Smooth muscle cell of the brain vasculature (primary cell): Measurements from ENCODE around the gene TRIM3.
"Not testable (repeated sequence)": the region's sequence is repeated elsewhere in the genome, so short reads cannot be mapped to it uniquely, and the experiment has no call there.

Experiments used
- DNase-seq: peaks from one replicate; pipeline ENCODE4 v3.0.0-alpha.2; 2012; ENCODE audit warnings: low read depth, low spot score

TRIM3 gene

DNA sequence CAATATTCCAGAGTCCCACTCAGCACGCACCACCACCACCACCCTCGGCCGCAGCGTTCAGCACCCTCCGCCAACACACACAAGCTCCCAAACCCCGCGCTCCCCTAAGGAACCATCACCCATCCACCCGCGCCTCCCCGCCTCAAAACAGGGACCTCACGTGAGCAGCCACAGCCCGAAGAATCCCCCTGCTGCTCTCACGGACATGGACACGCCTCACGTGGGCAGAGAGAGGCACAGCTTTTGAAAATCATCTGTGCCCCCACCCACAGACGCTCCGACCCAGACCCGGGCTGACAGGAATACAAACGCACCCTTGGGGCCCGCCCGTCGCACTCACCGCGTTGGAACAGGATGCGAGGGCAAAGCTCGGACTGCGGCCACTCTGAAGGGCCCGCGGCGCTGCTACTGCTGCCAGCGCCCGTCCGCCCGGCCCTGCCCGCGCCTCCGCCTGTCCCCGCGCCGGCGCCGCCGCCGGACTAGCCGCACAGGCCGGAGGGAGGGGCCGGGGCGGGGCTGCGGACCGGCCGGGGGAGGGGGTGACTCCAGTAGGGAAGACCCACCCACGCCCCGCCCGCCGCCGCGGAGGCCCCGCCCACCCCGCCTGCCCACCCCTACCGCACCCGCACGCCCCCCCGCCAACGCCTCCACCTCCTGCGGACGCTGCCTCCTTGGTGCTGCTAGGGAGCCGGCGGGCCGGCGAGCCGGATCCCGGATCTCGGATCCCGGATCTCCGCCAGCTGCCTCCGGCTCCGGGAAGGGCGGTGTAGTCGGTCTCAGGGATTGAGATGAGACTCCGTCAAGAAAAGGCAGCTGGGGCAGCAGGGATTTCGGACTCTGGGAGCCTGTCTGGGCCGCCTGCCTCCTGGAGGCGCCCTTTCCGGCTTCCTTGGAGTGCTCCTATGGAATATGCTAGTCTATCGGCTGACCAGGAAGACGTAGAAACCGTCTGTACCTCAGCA lies at the start of gene TRIM3:
TSS of gene TRIM3 (minus strand) at position 491 of the 962 bp plus-strand sequence. CDS start 8,246 bp downstream, outside the sequence.
- peak; percentile 58 for DNase-seq

DNA sequence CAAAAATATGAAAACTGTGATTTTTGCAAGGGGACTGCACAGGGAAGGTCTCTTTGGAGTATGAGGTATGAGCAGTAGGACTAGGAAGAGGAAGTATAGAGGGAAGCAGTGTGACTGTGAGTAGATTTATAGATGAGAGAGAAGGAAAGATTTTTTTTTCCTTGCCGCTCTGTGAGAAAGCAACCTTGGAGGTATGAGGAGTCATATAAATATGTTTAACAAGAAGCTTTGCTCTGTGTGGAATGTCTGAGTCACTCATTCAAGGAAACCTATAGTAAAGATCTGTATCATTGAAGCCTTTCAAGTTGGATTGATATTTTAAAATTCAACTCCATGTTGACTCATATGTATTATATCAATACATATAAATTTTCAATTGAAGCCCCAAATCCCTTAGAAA lies 49.5 kb upstream of the TRIM3 start:
- DNase-seq = no peak

DNA sequence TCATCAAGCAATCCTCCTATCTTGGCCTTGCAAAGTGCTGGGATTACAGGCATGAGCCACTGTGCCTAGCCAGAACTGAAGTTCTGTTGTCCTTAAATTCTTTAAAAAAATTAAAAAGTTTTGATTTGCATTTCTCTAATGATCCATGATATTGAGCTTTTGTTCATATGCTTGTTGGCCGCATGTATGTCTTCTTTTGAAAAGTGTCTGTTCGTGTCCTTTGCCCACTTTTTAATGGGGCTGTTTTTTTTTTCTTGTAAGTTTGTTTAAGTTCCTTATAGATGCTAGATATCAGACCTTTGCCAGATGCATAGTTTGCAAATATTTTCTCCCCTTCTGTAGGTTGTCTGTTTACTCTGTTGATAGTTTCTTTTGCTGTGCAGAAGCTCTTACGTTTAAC lies 48.2 kb upstream of the TRIM3 start:
- not testable (repeated sequence) for DNase-seq

DNA sequence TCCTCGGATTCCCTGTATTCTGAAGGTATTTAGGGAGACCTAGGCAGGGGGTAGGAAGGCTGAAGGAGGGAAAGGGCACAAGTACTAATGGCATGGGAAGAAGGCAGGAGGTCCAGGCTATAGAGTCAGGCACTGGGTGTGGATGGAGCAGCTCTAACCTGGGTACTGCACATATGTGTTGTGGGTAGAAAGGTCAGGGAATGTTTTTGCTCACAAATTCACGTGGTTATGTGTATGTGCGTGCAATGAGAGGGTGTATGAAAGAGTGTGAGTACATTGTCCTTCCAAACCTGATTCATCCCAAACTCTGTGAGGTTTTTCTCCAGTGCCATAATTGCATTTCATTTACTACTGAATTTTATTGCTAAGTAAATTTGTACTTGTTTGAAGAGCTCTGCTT lies 46.5 kb upstream of the TRIM3 start:
- no peak for DNase-seq

DNA sequence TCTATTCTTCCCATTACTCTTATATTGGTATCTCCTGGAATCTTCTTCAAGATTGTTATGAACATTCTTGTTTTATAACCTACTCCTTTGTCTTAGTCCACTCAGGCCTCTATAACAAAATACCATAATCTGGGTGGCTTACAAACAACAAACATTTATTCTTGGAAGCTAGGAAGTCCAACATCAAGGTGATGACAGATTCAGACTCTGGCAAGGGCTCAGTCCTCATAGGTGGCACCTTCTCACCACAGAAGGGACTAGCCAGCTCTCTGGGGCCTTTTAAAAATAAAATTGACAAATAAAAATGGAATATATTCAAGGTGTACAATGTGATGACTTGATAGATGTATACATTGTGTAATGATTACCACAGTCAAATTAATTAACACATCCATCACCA lies 43.1 kb upstream of the TRIM3 start:
- no peak for DNase-seq

DNA sequence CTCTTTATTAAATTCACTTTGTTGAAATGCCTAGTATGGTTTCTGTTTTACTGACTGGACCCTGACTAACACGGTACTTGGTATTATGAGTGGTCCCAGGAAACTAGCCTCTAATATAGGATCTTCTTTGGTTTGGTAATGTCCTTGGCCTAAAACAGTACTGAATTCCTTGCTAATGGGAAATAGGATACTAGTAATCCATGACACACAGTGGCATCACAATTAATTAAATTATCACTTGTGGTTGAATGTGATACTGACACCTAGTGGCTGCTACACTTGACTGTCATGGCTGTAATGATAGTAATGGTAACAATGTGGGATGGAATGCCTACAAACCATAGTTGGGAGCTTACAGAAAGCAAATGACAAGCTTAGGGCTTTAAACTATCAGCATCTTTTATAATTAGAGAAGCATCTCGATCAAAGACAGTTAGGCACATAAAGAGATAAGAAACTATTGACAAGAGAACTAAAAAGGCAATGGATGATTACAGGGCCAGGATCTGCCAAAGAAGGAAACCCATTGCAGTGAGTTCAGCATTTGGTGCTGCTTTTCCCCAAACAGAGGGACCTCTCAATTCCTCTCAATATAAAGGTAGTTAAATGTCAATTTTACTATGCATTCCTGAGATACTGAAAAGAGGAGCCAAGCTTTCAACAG lies 32.0 kb upstream of the TRIM3 start:
- peak; percentile 6 for DNase-seq

DNA sequence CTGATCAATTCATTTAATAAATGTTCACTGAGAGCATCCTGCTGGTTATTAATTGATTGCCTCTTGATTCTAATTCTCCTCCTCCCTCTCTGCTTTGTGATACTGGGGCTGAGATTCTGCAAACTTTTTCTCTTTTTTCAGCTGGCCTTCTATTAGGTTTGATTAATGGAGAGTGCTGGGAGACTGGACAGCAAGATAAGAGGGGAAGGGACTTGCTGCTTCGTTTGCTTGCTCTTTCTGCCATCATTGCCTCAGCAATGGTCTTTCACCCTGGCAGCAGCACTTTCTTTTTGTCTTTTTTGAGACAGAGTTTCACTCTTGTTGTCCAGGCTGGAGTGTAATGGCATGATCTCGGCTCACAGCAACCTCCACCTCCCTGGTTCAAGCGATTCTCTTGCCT lies 30.4 kb upstream of the TRIM3 start:
- DNase-seq = no peak

DNA sequence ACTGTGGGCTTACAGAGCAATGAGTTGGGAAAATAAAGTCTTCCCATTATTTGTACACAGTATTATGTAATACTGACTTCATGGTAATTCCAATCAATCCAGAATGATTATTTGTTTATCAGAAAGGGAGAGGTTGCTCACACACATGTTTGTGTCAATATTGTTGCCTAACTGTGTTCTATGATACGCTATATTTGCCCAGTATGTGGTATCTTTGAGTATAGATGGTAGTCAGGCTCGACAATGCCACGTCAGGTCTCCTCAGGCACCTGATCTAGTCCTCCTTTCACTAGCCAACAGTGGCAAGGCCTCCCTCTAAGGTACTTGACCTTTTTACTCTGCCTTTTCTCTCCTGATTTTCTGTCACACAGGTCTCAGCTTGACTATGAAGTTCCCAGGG lies 28.6 kb upstream of the TRIM3 start:
- no peak for DNase-seq

DNA sequence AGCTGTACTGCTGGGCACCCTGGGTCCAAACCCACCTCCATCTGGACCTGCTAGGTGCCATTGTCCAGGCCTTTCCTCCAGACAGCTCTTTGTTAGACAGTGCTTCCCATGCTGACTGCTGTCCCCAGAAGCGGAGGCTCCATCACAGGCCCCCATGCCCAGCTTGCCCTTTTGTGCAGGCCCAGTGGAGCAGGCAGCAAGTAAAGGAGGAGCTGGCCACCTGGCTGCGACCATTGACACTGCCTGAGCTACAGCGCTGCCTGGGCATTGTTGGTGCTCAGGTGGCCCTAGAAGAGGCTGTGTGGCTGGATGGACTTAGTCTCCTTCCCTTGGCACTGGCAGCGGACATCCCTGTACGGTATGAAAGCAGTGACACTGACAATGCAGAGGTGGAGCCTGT lies 24.8 kb upstream of the TRIM3 start:
- DNase-seq = no peak

DNA sequence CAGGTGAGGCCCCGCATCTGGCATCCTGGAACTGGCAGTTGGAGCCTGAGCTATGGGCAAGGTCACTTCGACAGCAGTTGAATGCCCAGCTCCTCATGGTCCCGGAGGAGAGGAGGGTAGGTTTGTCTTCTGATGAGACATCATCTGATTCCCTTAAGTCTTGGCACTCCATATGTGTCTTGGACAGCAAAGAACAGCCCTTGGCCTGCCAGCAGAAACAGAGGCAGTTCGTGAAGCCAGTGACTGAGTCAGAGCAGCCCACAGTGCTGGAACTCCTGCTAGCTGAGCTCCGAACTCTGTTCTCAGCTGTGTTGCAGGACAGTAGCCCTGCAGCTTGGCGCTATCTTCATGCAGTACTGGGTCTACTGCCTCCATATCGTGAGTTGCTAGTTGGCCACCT lies 24.4 kb upstream of the TRIM3 start:
- DNase-seq = no peak

DNA sequence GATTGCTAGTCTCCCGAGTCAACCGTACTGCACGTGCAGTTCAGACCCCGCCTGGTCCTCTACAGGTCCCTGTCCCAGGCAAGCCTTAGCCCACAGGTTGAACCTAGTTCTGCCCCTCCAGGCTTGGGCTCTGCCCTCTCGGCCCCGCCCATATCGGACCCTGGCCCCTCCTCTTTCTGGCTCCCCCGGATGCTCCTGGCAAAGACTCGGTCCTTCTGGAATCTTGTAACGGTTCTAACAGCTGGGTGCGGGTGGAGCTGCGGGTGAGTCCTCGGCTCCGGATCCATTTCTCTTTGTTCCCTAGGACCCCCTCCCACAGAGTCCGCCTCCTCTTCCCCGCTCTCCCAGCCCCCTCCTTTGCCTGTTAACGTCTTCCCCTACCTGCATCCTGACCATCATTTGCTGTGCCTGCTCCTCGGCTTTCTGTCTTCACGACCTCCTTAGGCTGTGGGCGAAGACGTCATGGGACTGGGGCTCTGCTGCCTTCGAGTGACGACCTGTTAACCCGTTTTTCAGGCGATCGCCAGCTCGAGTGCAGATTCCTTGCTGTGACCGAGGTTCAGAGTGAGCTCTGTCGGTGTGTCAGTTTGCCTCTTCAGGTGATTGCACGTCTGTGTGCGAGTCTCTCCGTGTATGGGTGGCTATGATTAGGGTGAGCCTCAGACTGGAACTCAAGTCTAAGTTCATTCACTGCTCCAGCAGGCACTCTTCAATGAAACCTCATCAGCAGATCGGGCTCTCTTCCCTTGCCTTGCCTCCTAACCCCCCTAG lies 23.5 kb upstream of the TRIM3 start, which contains the start of gene DNHD1:
TSS of gene DNHD1 (plus strand) at position 212 of the 771 bp plus-strand sequence. CDS start 936 bp downstream, outside the sequence.
- no peak for DNase-seq

DNA sequence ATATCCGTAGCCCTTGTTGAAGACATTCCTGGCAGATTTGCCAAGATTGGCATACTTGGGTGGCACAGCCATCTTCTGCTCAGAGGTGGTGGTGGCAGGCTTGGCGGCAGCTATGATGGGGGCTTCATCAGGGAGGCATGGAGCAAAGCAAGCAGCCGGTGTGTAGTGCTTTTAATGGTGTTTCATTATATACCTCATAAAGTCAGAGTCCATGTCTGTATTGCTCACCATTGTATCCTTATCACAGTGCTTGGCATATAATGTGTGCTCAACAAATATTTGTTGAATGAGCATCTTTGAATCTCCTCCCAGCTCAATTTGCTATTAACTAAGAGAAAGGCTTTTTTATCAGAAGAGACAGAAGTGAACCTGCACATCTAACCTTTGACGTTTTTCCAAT lies 15.6 kb upstream of the TRIM3 start:
- DNase-seq = no peak

DNA sequence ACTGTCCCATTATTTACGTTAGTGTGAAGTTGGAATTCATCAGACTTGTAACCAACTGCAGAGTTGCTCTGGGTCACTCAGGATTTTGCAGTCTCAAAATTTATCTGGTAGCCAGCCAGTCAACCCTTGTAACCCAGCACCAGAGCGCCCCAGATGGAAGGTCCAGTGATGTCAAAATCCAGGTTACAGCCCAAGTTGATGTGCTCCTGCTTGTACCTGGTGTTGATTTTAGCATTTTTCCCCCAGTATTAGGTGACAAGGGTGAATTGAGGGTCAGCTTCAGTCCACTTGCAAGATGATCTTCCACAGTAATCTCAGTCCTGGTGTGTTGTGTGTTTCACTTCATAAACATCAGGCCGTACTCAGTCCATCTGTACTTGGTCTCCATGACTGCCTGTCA lies 15.1 kb upstream of the TRIM3 start:
- DNase-seq = no peak

DNA sequence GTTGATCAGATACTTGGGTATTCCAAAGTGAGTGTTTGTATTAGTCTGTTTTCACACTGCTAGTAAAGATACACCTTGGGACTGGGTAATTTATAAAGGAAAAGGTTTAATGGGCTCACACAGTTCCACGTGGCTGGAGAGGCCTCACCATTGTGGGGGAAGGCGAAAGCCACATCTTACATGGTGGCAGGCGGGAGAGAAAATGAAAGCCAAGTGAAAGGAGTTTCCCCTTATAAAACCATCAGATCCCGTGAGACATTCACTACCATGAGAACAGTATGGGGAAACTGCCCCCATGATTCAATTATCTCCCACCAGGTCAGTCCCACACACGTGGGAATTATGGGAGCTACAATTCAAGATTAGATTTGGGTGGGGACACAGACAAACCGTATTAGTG lies 14.6 kb upstream of the TRIM3 start:
- no peak for DNase-seq

DNA sequence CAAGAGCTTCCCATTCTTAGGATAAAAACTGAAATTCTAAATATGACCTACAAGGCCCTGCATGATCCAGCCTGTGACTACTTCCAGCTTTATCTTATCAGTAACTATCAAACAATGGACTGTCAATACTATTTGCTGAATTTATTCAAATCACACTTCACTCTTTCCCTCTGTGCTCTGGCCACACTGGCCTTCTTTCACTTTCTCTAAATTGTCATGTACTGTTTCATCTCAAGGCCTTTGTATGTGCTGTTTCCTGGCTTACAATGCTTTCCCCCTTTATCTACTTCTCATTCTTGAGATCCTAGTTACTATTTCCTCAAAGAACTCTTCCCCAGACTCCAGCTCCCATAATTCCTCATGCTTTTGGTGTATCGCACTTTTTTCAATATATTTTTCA lies 13.2 kb upstream of the TRIM3 start:
- no peak for DNase-seq

DNA sequence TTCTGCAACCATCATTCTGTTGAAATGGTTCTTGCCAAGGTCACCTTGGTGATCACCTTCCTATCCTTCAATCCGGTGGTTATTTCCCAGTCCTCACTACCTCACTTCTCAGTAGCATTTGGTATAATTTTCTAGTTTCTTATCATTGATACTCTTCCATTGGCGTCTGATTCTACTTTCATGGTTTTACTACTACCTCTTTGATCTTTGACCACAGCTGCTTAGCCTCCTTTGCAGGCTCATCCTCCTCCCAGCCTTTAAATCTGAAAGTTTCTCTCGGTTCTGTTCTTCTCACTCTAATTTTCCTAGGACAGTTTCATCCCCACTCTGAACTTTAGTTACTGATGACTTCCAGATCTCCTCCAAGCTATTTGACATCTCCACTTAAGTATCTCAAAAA lies 12.5 kb upstream of the TRIM3 start:
- DNase-seq = no peak

DNA sequence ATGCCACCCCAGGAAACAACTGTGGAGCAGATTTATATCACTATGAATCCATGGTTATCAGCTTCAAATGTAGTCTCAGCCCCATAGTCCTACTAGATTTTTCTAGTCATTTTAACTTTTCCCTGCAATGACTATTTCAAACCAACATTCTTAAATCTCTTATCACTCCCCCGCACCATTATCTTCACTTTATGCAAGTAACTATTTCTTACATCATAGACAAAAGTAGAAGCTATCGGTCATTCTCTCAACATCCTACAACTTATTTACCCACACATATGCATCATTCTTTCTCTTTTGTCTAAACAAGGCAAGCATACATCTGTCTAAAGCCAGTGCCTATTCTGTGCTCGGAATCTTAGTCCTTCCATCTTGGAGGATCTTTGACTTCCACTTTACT lies 11.9 kb upstream of the TRIM3 start:
- no peak for DNase-seq

DNA sequence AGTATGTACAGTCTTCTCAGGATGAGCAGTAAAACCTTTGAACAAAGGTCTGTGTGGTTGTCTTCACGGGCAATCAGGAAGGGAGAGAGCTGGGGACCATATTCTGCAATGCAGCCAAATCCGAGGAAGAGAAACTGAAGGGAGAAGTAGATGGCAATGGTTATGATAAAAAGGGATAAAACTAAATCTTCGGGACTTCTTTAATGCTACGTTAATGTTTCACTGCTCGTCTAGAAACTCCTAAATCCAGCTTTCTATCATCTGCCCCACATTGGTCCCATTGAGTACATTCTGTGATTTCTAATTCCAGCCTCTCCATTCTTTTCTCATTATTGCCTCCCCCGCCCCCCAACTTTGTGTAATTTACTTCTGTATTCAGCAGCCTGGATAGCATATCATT lies 9.3 kb upstream of the TRIM3 start:
- DNase-seq = no peak

DNA sequence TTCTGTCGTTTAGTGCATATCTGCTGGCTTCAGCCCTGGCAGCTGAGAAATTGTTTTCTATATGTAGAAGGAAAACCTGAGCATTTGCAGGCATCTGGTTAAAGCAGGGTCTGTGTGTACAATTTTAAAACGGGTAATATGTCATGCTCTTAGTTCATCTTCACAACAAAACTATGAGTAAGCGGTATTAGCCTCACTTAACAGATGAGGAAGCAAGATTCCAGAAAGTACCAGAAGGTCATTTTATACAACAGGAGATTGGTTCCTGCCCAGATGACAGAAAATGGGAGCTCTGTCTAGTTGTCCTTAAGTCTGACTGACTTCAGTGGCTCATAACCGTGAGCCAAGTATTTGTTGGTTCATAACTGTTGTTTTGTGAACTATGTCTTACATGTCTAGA lies 8.7 kb upstream of the TRIM3 start:
- no peak for DNase-seq

DNA sequence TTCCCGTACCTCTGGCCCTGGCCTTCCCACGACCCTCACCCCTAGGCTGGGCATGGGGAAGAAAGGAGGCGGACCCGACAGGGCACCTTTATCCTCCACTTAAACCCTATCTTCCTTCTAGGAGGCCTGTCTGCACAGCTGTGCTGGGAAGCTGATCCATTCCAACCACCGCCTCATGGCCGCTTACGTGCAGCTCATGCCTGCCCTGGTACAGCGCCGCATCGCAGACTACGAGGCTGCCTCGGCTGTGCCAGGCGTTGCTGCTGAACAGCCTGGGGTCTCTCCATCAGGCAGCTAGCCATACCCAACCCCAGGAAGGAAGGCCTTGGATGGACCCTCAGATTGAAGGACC lies 8.2 kb upstream of the TRIM3 start:
- DNase-seq = no peak

DNA sequence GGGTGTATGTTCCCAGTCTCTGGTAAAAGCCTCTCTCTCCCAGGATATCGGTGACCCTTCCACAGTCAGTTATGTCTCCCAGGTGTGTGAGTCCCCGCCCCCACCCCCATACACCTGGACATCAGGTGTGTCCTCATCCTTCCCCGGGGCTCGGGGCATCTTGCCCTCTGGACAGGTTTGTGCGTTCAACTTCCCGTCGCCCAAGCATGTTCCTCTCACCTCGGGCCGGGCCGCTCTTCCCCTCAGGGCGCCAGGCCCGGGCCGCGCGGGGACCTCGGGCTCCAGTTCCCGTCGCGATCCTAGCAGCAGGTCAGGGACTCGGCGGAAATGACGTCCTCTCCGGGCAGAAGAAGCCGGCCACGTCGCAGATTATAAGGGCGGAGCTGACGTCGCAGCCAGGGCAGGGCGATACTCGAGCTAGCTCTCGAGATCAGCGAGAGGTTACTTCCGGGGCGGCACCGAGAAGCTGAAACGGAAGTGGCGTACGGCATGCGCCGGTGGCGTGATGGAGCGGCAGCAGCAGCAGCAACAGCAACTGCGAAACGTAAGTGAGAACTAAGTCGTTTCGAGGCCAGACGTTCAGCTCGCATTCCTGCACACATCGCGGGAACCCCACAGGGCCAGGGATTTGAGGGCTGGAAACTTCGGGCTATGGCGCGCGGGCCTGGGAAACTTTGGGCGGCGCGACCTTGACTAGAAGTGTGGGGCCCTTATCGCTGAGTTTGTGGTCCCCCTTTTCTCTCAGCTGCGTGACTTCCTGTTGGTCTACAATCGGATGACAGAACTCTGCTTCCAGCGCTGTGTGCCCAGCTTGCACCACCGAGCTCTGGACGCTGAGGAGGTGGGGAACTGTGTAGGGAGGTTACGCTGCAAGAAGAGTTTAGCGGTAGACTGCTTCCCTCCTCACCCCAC lies 7.5 kb upstream of the TRIM3 start, which contains the start of the genes ARFIP2 and TIMM10B:
TSS of gene ARFIP2 (minus strand) at position 320 of the 912 bp plus-strand sequence. CDS start 910 bp downstream, outside the sequence.
TSS of gene TIMM10B (plus strand) at position 490 of the 912 bp plus-strand sequence. CDS start at position 506, 16 bp downstream.
- DNase-seq = peak; percentile 91
